Fibroblast of skin of right biceps (primary cell): ENCODE data around the gene NBPF26.
"Not testable (repeated sequence)": the region's sequence is repeated elsewhere in the genome, so short reads cannot be mapped to it uniquely, and the experiment has no call there.

ENCODE experiments used
- DNase-seq: peaks from one replicate; pipeline ENCODE4 v3.0.0-alpha.2; 2013

NBPF26 gene

DNA sequence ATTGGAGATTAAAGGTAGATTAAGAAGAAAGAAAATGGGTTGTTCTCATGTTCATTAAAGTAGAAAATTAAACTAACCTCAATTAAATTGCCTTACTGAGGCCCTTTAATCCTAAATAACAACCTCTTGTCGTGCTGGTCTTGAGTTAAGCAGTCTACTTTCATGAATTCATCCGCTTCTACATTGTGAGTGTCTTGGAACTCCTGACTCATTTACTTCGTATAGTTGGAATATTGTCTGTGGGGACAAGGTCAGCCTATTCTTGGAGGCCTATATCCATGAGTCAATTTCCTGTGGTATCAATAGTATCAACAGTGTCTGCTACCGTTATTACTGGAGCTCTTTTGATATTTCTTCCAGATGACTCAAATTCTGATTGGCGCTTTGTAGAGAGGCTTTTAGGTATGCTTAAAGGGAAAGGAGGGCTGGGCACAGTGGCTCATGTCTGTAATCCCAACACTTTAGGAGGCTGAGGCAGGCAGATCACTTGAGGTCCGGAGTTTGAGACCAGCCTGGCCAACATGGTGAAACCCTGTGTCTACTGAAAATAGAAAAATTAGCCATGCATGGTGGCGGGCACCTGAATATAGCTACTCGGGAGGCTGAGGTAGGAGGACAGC lies 136.0 kb downstream of the NBPF26 start:
- DNase-seq: peak; percentile 69

DNA sequence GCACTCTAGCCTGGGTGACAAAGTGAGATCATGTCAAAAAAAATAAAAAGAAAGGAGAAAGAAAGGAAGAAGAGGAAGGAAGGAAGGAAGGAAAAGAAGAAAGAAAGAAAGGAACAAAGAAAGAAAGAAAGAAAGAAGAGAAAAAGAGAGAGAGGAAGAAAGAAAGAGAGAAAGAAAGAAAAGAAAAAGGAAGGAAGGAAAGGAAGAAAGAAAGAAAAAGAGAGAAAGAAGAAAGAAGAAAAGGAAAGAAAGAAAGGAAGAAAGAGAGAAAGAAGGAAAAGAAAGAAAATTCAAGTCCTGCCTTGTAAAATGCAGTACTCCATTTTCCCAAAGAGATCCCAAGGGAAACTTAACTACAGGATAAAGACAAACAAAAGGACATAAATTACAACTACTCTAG lies 154.5 kb downstream of the NBPF26 start:
- not testable (repeated sequence) for DNase-seq

DNA sequence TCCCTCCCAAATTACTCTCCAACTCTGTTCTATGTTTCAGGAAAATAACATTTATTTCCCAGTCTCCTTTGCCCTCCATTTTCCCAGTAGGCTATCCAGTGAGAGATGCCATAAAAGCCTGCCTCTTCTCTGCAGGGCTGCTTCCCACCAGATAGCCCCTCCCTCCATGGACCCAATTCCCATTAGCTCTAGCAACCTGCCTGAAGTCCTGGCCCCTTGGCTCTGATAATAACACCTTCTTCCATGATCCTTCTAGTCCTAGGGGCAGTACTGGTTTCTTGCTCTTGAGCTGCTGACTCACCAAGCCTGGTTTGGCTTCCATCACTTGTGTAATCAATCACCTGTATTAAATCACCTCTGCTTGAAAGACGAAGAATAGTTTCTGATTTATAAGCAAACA lies 156.3 kb downstream of the NBPF26 start:
- DNase-seq: not testable (repeated sequence)

DNA sequence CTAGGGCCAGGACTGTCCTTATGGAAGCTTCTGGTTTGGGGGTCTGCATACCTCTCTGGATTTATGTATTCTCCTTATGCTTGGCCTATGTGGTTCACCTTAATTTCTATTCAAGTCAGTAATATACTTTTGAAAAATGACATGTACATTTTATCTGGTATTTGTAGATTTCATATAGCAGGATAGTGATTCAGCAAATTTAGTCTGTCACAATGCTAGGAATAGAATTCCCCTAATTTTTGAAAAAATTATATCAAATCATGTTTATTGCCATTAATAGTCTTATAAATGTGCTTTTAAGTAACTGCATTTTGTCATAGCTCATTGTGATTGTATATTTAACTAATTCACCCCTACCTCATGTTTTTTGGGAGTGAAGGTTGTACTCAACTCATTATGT lies 158.2 kb downstream of the NBPF26 start:
- not testable (repeated sequence) for DNase-seq
